HG02763 (cell line): ENCODE results near the gene CCNJ.

Experiments used
- ATAC-seq: cut with Tn5 transposase; IDR thresholded peaks from one replicate; pipeline ENCODE4 v1.9.1; 2021; ENCODE audit warnings: mild to moderate bottlenecking, moderate library complexity; ENCODE audit not compliant: unreplicated experiment

The CCNJ gene

DNA sequence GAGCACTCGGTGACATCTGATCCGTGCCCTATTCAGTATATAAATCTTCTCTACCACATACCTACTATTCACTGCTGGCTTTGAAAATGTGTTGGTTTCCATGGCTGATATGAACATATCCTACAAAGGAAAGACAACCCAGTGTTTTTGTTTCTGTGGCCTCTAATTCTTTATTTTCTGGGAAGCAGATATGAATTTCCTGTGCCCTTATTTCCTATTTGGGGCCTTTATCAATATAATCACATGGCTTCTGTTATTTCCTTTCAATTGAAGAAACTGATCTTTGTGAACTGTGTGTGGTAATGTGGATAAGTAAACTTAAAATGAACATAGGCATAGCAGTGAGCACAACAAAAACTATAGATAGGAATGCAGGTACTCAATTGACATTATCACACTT is 10.6 kb downstream of the CCNJ start:
- no peak for ATAC-seq

DNA sequence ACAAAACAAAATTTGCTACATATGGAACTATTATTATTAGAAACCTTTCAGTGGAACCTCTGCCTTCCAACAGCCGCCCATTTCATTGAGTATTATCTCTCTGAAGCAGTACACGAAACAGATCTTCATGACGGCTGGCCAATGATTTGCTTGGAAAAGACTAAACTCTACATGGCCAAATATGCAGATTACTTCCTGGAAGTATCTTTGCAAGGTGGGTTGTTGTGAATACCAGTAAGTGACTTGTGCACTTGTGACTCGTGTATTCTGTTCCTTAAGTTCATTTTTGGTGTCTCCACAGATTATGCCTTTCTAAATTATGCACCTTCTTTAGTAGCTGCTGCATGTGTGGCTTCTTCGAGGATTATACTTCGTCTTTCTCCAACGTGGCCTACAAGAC is 13.4 kb downstream of the CCNJ start:
- no peak for ATAC-seq

DNA sequence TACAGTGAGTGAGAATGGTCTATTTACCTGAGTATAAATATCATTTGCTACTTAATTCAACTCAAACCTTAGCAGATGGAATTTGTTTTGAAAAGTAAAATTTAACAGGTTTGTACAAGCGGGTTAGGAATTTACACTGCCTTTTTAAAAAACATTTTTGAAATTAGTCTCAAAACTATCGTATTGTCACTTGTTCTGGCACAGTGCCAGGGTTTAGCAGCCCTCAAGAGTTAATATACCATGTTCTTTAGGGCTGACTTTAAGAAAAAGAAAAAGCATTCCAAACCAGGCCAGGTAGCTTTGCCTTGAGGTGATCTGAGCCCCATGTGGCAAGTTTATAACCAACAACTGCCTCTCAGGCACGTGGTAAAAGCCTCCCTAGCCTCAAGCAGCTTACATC is 17.8 kb downstream of the CCNJ start:
- no peak for ATAC-seq

DNA sequence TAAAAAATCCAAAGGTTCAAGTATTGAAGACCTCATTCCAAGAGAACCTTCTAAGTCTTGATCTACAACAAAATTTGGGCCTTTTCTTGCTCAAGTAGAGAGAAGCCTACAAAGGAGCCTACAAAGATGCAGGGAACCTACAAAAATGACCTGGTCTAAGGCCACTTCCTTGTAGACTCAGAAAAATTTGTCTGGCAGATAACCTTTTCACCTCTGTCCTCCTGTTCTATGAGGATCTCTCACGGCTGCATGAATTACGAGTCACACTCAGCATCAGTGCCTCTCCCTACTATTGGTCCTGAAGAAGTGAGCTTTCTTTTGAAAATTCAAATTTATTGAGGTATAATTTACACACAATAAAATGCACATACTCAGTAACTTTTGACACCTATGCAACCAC is 29.3 kb downstream of the CCNJ start:
- ATAC-seq, result no peak

DNA sequence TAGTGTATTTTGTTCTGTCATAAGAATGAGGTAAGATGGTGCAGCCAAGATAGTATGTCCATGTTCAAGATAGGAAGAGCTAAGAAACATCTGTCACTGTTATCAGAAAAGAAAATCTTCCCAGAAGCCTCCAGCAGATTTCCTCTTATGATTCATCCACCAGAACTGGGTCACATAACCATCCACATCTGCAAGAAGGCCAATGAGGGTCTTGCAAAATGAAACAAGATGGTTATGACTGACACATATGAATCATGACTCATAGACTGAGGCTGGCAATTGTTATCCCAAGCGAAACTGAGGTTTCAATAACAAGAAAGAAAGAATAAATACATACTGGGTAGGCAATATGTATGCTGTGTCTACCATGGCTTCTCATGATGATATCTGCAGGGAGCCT is 30.3 kb downstream of the CCNJ start:
- no peak for ATAC-seq

DNA sequence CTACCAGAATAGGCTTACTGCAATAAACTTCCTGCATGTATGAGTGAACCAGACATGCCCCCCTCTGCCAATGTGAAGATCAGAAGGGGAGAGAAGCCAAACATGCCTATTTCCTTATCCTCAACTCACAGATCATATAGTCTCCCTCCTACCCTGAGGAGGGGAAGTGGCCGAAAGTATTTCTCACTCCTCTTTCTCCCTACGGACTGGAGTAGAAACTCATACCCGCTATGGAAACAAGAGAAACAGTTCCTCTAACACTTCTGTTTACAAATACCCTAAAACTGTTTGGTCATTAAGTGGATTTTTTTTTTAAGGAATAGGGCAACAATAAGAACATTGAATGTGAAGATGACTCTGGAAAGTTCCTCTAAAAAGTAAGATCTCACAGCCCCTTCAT is 31.4 kb downstream of the CCNJ start:
- ATAC-seq, result no peak

DNA sequence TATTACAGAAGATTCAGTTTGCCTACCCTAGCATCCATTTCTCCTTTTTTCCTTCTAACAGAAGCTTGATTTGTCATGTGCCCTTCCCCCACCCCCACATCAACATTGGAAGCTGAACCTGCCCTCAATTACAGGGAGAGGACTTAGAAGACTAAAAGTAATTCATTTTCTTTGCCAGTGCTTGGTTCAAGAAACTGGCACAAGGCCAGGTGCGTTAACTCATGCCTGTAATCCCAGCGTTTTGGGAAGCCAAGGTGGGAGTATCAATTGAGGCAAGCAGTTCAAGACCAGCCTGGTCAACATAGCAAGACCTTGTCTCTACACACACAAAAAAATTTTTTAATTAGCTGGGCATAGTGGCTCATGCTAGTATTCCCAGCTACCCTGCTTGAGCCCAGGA is 32.6 kb downstream of the CCNJ start:
- ATAC-seq, result no peak

DNA sequence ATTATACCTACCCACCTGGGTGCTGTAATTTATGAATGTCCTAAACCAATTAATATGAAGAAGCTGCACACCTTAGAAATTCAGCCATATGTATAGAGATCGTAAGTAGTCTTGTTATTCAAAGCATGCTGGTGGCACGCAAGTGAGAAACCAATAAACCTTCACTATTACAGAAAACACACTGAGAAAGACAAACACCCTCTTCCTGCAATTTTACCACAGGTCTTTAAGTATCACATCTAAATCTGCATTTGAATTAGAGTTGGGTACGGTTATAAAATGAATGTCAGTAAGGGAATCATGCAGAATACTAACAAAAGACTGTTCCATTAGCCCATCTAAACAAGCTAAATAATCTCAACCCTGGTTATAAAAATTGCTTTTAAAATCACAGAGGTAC is 33.8 kb downstream of the CCNJ start:
- ATAC-seq, result no peak

DNA sequence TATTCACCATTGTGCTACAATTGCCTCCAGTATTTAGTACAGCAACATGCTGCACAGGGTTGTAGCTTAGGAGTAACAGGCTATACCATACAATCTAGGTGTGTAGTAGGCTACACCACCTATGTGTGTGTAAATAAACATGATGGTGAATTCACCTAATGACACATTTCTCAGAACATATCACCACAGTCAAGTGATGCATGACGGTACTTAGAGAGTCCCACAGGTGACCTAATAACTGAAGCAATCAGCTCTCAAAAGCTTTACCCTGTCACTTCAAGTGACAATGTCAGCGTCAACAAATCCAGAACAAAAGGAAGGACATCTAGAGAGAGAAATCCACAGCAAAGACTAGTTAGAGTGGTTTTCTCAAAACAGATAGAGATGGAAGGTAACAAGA is 38.8 kb downstream of the CCNJ start:
- no peak for ATAC-seq

DNA sequence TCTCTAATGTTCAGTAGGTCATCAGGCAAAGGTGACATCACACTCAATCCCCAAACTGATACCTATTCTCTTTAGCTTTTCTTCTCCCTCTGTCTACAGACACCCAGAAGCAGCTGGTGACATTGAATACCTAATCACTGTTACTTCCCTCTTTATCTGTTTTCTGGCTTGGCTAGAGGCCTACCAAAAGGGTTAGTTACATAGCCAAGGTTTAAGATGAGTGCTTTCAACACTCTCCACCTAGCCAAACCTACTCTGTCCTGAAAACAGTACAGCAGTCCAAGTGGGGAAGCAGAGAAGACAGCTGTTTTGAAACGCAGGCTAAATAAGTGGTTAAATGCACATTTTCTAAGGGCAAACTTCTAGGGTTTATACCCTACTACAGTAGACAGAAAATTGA is 39.4 kb downstream of the CCNJ start:
- no peak for ATAC-seq

DNA sequence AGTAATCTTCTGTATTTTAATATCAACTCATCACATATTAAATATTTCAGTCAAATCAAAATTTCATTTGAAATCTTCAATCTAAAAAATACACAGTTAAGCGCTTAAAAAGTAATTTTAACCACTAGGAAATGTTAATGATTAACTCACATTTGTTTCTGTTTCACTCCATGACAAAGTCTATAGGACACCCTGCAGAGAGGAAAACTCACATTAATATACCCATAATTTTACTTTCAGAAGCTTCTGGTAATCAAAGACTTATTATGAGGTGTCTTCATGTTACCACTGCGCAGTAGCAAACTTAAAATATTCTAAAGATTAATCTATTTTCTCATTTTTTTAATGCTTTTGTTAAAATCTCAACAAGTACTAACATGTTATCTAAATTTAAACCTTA is 45.7 kb downstream of the CCNJ start:
- no peak for ATAC-seq

DNA sequence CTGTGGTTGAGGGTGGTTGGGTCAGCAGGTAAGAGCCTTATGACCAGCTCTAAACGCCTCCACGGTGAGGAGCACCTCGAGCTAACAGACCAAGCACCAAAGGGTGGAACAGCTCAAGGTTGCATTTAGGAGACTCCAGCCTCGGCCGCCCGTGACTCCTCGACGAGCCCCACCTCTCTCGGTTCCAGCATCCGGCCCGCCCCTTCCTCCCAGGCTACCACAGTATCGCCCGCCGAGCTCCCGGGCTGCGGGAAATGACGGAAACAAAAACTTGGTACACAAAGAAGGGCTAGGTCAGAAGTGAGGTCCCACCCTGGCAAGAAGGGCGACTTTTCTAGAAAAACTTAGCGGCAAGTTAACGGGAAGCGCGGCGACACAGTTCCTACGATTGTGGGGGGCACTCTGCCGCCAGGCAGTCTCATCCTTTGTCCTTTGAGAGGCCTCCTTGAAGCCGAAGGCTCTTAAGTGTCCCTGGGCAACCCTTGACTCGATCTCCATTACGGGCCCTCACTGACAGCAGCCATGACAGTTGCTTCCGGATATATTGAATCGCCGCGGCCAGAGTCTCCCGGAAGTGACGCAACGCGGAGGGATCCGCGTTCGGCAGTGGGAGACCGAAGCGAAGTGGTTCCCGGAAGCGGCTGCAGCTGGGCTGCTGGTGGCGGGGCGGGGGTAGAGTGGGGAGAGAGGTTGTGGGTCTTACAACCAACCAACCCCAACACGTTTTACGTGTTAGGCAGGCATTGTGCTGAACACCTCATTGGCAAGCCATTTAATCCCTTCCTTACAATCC is 46.5 kb downstream of the CCNJ start:
- peak; percentile 82 for ATAC-seq

DNA sequence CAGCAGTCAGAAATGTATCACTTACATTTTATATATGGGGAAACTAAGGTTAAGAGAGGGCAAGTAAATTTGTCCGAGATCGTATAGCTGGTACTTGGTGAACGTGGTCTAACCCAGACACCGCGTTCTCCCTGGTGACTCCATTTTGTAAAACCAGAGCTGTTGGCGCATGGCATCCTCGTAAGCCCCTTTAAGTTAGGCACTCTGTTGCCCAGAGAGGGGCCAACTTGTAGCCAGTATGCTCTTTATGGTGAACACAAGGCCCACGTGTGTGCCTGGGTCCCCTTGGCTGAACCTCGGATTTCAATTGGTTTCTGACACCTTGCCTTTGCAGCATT is 47.0 kb downstream of the CCNJ start:
- no peak for ATAC-seq

DNA sequence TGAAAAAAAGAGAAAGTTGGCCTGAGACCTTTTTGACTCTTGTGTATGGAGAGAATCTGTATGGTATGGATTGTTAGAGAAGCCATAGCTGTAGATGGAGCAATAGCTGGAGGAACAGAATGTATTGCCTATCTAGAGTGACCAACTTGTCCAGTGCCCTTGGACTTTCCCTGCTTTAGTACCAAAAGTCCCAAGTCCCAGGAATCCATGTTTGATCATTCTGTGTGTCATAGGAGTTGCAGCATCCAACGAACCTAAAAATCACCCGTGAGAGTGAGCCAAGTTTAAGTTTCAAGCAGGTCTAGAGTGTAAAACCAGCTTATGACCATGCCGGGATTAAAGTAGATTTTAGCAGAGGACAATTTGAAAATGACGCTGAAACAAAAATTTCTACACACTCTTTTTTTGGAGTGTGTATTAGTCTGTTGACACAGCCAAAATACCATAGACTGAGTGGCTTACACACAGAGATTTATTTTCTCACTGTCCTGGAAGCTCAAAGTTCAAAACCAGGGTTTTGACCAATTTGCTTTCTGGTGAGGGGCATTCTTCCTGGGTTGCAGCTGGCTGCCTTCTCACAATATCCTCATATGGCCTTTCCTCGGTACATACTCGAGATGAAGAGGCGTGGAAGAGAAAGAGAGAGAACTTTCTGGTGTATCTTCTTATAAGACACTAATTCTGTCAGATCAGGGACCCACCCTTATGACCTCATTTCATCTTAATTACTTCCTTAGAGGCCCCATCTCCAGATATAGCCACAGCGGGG is 49.8 kb downstream of the CCNJ start:
- ATAC-seq, result no peak

DNA sequence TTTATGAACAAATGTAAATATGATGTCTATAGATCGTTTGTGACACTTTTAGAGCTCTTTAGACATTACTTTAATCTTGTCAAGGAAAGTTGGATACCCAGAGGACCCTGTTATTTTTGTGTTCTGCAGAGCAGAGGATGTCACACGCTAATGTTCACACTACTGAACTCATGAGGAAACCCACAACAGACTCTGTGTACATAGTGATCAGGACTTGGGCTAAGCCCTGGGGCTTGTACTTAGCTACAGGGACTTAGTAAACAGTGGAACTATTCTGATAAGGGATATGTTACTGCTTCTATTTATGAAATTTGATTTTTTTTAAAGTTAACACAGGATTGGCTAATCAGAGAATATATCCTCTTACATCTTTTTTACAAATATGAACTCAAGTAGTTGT is 50.6 kb downstream of the CCNJ start:
- ATAC-seq, result no peak

DNA sequence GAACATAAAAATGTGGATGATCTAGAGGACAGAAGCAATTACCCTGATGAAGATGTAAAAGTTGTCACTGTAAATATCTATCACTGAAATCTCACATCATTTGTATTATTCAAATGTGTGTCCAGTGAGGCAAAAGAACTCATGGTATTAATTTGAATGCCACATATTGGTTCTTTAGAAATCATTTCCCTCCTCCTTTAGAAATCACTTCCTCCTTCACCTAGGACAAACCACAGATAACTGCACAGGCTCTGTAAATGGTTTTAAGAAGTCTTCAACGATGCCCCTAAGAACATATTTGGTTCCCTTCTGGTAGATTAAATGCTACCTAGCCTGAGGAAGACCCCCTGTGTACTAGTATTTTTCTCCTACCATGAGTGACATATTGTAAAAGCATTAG is 53.6 kb downstream of the CCNJ start:
- no peak for ATAC-seq

DNA sequence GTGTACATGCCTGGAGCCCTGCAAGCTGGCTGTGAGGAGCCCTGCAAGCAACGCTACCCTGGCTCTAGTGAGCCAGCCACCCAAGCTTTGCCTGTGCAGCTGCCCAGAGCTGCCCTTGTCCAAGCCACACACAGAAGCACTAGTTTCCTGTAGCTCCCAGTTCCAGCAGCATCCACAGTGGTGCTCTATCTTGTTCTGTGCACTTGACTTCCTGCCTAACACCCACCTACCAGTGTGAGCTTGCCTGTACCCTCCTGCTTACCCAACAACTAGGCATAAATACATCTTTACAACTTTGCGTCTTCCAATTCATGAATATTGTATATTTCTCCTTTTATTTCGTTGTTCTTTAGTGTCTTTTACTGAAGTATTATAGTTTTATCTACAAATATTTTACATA is 54.5 kb downstream of the CCNJ start:
- no peak for ATAC-seq

DNA sequence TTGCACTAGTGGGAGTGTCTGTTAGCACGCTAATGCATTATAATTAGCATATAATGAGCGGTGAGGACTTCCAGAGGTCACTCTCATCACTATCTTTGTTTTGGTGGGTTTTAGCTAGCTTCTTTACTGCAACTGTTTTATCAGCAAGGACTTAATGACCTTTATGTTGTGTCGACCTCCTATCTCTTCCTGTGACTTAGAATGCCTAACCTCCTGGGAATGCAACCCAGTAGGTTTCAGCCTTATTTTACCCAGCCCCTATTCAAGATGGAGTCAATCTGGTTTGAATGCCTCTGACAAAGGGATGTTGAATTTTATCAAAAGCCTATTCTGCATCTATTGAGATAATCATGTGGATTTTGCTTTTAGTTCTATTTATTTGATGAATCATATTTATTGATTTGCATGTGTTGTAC is 64.2 kb downstream of the CCNJ start:
- no peak for ATAC-seq
